Measurements from ENCODE around the gene LETM1. TPM values are rescaled to one million over a fixed set of nuclear protein-coding genes. Genes with fewer than 3 reads are reported as not detected.

Gene LETM1
- total and polyA plus RNA-seq, 2 of the 8 experiments (the other 6 are each of a cell fraction or from before 2014, with no cell fraction given): 19.8 to 50.1 TPM

DNA sequence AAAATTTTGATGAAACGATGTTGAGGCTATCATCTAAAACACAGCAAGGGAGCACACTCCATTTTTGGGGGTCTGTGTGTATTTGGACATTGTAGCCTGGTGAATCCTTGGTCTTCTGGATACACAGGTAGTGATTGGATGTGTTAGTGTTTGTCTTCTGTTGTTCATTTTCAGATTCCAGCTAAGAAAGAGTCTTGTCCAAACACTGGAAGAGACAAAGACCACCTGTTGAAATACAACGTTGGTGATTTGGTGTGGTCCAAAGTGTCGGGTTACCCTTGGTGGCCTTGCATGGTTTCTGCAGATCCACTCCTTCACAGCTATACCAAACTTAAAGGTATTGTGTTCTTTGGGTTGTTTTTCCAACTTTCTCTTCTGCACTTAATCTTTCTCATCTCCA lies 48.1 kb upstream of the LETM1 start (continued):
- TF ChIP-seq SP4 (IDR thresholded peaks at IDR 0.05; ENCODE audit: low read length) (no peak), NRF1 (IDR thresholded peaks at IDR 0.05; ENCODE audit: low read depth, low read length) (no peak), KDM5A (IDR thresholded peaks at IDR 0.05; ENCODE audit: low read length) (no peak), TAF1 (IDR thresholded peaks at IDR 0.05; ENCODE audit: low read depth, low read length) (no peak)
